Ovary (tissue), 9 donors: ENCODE results near the gene TADA2B. TPM values are rescaled to one million over a fixed set of nuclear protein-coding genes. Genes with fewer than 3 reads are reported as not detected.

Experiments
- DNase-seq, 5 donors: peaks; one replicate each; pipeline ENCODE4 v3.0.0-alpha.2; 2019 to 2020
- H3K27ac ChIP-seq, 2 donors: fragments of 200-600 bp; one replicate each; pipeline versions ENCODE4 v1.5.1 to v1.8.0; 2019 to 2022
- H3K27me3 ChIP-seq: fragments of 200-600 bp; one replicate; pipeline ENCODE4 v1.8.0; 2022
- H3K36me3 ChIP-seq: fragments of 200-600 bp; sonication (generic); one replicate; pipeline ENCODE4 v1.5.1; 2019
- H3K4me1 ChIP-seq: one replicate; pipeline ENCODE4 v1.8.1; 2013; ENCODE audit warnings: mild to moderate bottlenecking, moderate library complexity; ENCODE audit not compliant: insufficient read depth
- H3K4me3 ChIP-seq: fragments of 200-600 bp; sonication (generic); one replicate; pipeline ENCODE4 v1.5.1; 2017
- H3K9me3 ChIP-seq, 2 donors: fragments of 200-600 bp in 1 of 2; sonication (generic) in 1 of 2; one replicate each; pipeline versions ENCODE4 v1.5.1 to v1.8.1; 2013 to 2019; ENCODE audit warnings: mild to moderate bottlenecking in 1 of 2, moderate library complexity in 1 of 2
- CTCF ChIP-seq, 3 donors: fragments of 450-650 bp in 2 of 3; fragments of 200-600 bp in 1 of 3; IDR thresholded peaks; one replicate each; pipeline versions ENCODE4 v1.5.1 to v1.8.0; 2016 to 2022; ENCODE audit warnings: antibody characterized with exemption in 3 of 3, mild to moderate bottlenecking in 1 of 3
- EP300 ChIP-seq: sonication (generic); formaldehyde crosslinking; IDR thresholded peaks from one replicate; pipeline ENCODE4 v1.6.1; 2017; ENCODE audit warnings: antibody characterized with exemption
- POLR2A ChIP-seq: fragments of 450-650 bp; IDR thresholded peaks from one replicate; pipeline ENCODE4 v1.6.1; 2017; ENCODE audit warnings: antibody characterized with exemption, mild to moderate bottlenecking, moderate library complexity
- WGBS, 3 donors: extraction: QIAGEN DNeasy Blood & Tissue Kit in 1 of 3; methylation state at CpG; one replicate each; pipeline versions ENCODE4 v1.1.5 to v1.1.7; 2013 to 2017; 5-methylcytosine and 5-hydroxymethylcytosine counted together
- intact Hi-C, 4 donors: fragments of 100-400 bp; cut with DNase I; formaldehyde crosslinking; loops; one replicate each; pipeline versions ENCODE4 v1.11.0 to v1.15.1; 2022 to 2023
- polyA plus RNA-seq, 2 donors: library from polyadenylated mRNA; stranded (reverse); fragments of 200-250 nt in 1 of 2; fragments of 350-450 nt in 1 of 2; fragmentation: Illumina TruSeq in 1 of 2; extraction: RNeasy Lipid Tissue Mini Kit (QIAGEN cat#74804) in 1 of 2; gene quantifications; one replicate each; pipeline ENCODE4 v1.2.3, GENCODE V29; 2013 to 2014
- total RNA-seq, 7 donors: library from RNA; depleted of rRNA in 2 of 7; stranded (reverse); fragments of >200 nt in 2 of 7; fragmentation: NEBNext Ultra II Directional in 3 of 7; extraction: Animal tissue kit (Norgen Biotek cat#: 25700) in 3 of 7; gene quantifications; one replicate each; pipeline versions ENCODE4 v1.1.0 to v1.2.4, GENCODE V29; 2016 to 2023
- donor health status: DM: no; HTN: no; CAD: no; lungs with moderate emphysema.
- donor health status: DM: no; HTN: no; CAD: no.
- donor health status: Bipolar disorder and iron deficiency.
- donor health status: DM: yes; HTN: yes; CAD: no.
- donor health status: DM: no; HTN: no; CAD: no.
- donor health status: DM: yes; HTN: yes; CAD: no.

Gene TADA2B
- total and polyA plus RNA-seq, 9 donors: 11.9 to 31.6 (median 26.8) TPM

GRCh38 chr4:7025040-7025602, 18.1 kb upstream of the TADA2B start:
- no peak overlapping the region for H3K4me3 ChIP-seq
- no peaks in the 10 kb centered on the region for H3K9me3 ChIP-seq

GRCh38 chr4:7026107-7026506, 17.1 kb upstream of the TADA2B start:
- H3K9me3 ChIP-seq: no peaks in the 10 kb centered on the region
- no peak overlapping the region for H3K4me3 ChIP-seq
- intact Hi-C loops: no loop called here
- no peaks in the 10 kb centered on the region for H3K27me3 ChIP-seq
- no peaks in the 10 kb centered on the region for H3K36me3 ChIP-seq
- no peaks in the 10 kb centered on the region for H3K4me1 ChIP-seq
- H3K27ac ChIP-seq: no peak overlapping the region
- no peak for DNase-seq
- WGBS, 3 donors: 91 to 94% (median 91%) methylated on average over 9 of the region's 9 CpGs
- TF ChIP-seq POLR2A (no peak), CTCF (IDR thresholded peaks at IDR 0.05) (no peak), EP300 (no peak)

More at GRCh38 chr4:7025040-7025602, 18.1 kb upstream of the TADA2B start:
- H3K27me3 ChIP-seq: no peaks in the 10 kb centered on the region
- DNase-seq: no peak
- intact Hi-C loops: no loop called here
- no peak overlapping the region for H3K27ac ChIP-seq
- H3K4me1 ChIP-seq: no peaks in the 10 kb centered on the region
- 84 to 88% (median 88%) methylated on average over 28 of the region's 28 CpGs for WGBS, 3 donors
- no peaks in the 10 kb centered on the region for H3K36me3 ChIP-seq
- TF ChIP-seq CTCF (IDR thresholded peaks at IDR 0.05): no peak
- TF ChIP-seq POLR2A: no peak
- no peak for TF ChIP-seq EP300

GRCh38 chr4:7027284-7027683, 15.9 kb upstream of the TADA2B start:
- no peaks in the 10 kb centered on the region for H3K36me3 ChIP-seq

GRCh38 chr4:7027913-7028312, 15.3 kb upstream of the TADA2B start:
- no peaks in the 10 kb centered on the region for H3K4me1 ChIP-seq
- TF ChIP-seq CTCF (IDR thresholded peaks at IDR 0.05) (no peak), POLR2A (no peak), EP300 (no peak)
- 71 to 87% (median 77%) methylated on average over 5 of the region's 5 CpGs for WGBS, 3 donors
- intact Hi-C loops: no loop called here
- no peaks in the 10 kb centered on the region for H3K9me3 ChIP-seq
- DNase-seq: no peak
- no peak overlapping the region for H3K4me3 ChIP-seq
- no peaks in the 10 kb centered on the region for H3K27me3 ChIP-seq
- no peaks in the 10 kb centered on the region for H3K36me3 ChIP-seq
- no peak overlapping the region for H3K27ac ChIP-seq

More at GRCh38 chr4:7027284-7027683, 15.9 kb upstream of the TADA2B start:
- H3K4me3 ChIP-seq: no peak overlapping the region
- H3K27ac ChIP-seq: no peak overlapping the region
- 92 to 94% (median 92%) methylated on average over 7 of the region's 7 CpGs for WGBS, 3 donors
- H3K4me1 ChIP-seq: no peaks in the 10 kb centered on the region
- no peaks in the 10 kb centered on the region for H3K9me3 ChIP-seq
- TF ChIP-seq POLR2A (no peak), CTCF (IDR thresholded peaks at IDR 0.05) (no peak), EP300 (no peak)
- H3K27me3 ChIP-seq: no peaks in the 10 kb centered on the region
- DNase-seq: no peak
- intact Hi-C loops: no loop called here
